Measurements from ENCODE around the gene MRPL44. TPM values are rescaled to one million over a fixed set of nuclear protein-coding genes. Genes with fewer than 3 reads are reported as not detected.

The MRPL44 gene
- total RNA-seq, 2 donors from 2014 or later: 40.8 to 49.4 TPM

DNA sequence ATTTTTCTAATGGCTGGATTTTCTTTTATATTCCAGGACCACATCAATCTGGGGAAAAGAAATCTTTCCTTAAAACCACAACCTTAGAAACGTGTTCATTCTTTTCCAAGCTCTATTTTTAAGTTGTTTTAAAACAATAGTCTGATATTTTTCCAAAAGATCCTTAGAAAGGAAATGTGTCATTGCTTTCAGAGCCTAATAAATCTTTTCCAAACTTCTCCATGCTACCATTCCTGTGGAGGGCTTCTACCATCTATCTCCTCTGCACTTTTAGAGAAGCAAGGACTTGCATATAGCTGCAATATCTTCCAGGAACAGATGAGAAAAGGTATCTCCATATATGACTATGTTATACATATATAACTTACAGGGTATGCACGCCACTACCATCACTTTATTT, 33.3 kb upstream of the MRPL44 start:
- no peak overlapping the region for H3K9ac ChIP-seq (ENCODE audit: low read depth in 2 of 2, low read length in 2 of 2)
- TF ChIP-seq, protein P1, sequence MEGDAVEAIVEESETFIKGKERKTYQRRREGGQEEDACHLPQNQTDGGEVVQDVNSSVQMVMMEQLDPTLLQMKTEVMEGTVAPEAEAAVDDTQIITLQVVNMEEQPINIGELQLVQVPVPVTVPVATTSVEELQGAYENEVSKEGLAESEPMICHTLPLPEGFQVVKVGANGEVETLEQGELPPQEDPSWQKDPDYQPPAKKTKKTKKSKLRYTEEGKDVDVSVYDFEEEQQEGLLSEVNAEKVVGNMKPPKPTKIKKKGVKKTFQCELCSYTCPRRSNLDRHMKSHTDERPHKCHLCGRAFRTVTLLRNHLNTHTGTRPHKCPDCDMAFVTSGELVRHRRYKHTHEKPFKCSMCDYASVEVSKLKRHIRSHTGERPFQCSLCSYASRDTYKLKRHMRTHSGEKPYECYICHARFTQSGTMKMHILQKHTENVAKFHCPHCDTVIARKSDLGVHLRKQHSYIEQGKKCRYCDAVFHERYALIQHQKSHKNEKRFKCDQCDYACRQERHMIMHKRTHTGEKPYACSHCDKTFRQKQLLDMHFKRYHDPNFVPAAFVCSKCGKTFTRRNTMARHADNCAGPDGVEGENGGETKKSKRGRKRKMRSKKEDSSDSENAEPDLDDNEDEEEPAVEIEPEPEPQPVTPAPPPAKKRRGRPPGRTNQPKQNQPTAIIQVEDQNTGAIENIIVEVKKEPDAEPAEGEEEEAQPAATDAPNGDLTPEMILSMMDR (IDR thresholded peaks at IDR 0.05): no peak
- no peak for DNase-seq

DNA sequence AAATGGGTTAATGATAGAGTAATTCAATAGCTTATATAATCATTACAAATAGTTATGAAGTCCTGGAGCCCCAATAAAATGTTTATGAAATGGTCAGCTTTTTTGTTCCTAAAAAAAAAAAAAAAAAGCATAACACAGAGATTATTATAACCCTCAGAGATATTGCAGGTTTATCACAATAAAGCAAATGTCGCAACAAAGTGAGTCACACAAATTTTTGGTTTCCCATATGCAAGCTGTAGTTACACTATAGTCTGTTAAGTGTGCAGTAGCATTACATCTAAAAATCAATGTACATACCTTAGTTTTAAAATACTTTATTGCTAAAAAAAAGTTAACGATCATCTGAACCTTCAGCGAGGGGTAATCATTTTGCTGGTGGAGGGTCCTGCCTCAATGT, 32.2 kb upstream of the MRPL44 start:
- H3K27me3 ChIP-seq: no peaks in the 10 kb centered on the region

More for the DNA sequence above, 33.3 kb upstream of the MRPL44 start:
- Histone ChIP-seq H3K4me3 (no peak overlapping the region), H3K36me3 (no peaks in the 10 kb centered on the region), H3K9me3 (no peaks in the 10 kb centered on the region), H3K4me1 (no peaks in the 10 kb centered on the region), H3K27me3 (no peaks in the 10 kb centered on the region), H3K27ac (no peak overlapping the region)
- intact Hi-C loops (cut with DNase I): no loop called here

DNA sequence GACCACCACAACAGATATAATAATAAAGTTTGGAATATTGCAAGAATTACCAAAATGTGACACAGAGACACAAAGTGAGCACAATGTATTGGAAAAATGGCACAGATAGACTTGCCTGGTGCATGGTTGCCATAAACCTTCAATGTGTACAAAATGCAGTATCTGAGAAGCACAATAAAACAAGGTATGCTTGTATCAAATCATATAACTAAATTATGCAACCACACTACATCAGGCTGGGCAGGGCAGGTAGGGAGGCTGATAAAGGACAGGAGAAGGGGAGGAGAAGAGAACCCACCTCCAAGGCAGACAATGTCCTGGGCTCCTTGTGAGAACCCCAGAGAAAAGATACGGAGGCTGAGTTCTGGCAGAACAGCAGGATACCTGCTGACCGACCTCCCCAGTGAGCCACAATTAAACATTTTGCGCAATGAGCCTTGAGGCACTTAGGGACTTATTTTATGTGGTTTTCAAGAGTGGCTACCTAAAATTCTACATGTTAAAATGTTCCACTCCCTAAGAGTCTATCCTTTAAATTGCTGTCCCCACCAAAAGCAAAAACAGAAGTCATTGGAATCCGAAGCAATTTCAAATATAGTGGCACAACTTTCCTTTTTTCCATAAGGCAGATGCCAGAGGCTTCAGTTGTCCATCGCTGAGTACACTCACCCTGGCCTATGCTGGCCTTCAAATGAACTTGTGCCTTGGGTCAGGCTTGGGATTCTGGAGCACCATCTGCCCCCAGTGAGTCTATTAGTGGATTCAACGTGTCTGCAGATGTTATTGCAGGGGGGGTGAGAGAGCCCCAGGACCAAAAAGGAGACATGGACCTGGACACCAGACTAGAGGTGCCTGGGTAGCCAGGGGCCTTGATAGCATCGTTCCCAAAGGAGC, 28.9 kb upstream of the MRPL44 start:
- DNase-seq: no peak
- intact Hi-C loops (cut with DNase I): no loop called here
- H3K4me3 ChIP-seq: no peak overlapping the region
- no peak overlapping the region for H3K27ac ChIP-seq
- peaks cover 16% of the 10 kb centered on the region for H3K4me1 ChIP-seq
- no peaks in the 10 kb centered on the region for H3K36me3 ChIP-seq
- H3K27me3 ChIP-seq: no peaks in the 10 kb centered on the region
- no peak overlapping the region for H3K9ac ChIP-seq (ENCODE audit: low read depth in 2 of 2, low read length in 2 of 2)
- TF ChIP-seq, protein P1 (IDR thresholded peaks at IDR 0.05): no peak
- no peaks in the 10 kb centered on the region for H3K9me3 ChIP-seq

More for the DNA sequence above, 32.2 kb upstream of the MRPL44 start:
- DNase-seq: no peak
- Histone ChIP-seq H3K9ac (ENCODE audit: low read depth in 2 of 2, low read length in 2 of 2) (no peak overlapping the region), H3K4me1 (peaks cover 9% of the 10 kb centered on the region), H3K27ac (no peak overlapping the region), H3K36me3 (no peaks in the 10 kb centered on the region), H3K4me3 (no peak overlapping the region), H3K9me3 (no peaks in the 10 kb centered on the region)
- TF ChIP-seq, protein P1 (IDR thresholded peaks at IDR 0.05): no peak
- intact Hi-C loops (cut with DNase I): no loop called here

DNA sequence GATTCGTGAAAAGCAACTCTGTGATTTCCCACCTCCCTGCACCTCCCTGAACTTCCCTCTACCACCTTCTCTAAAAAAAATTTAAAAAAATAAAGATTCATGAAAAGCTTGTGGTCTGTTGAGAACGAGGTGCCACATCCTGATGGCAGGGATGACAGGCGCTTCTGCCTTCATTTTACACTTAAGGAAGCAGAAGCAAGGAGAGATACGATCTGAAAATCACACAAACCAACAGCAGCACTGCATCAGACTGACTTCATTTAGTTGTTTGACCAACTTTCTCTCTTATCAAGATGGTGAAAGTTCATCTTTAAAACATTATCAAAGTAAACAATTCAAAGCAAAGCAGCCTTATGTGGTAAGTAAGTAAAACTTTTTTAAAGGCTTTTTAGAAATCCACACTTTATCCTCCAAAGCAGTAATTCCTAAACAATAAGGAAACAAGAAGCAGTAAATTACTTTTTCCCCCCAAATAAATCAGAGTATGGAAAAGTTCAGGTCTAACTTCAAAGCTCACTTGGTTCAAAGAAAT, 27.6 kb upstream of the MRPL44 start:
- no peak overlapping the region for H3K9ac ChIP-seq (ENCODE audit: low read depth in 2 of 2, low read length in 2 of 2)
- H3K27me3 ChIP-seq: no peaks in the 10 kb centered on the region
- TF ChIP-seq, protein P1 (IDR thresholded peaks at IDR 0.05): no peak
- no peak overlapping the region for H3K4me3 ChIP-seq
- intact Hi-C loops (cut with DNase I): no loop called here
- DNase-seq: no peak
- H3K9me3 ChIP-seq: no peaks in the 10 kb centered on the region
- no peaks in the 10 kb centered on the region for H3K36me3 ChIP-seq
- peak overlapping the region; percentile 22 for H3K27ac ChIP-seq
- H3K4me1 ChIP-seq: peaks cover 16% of the 10 kb centered on the region

DNA sequence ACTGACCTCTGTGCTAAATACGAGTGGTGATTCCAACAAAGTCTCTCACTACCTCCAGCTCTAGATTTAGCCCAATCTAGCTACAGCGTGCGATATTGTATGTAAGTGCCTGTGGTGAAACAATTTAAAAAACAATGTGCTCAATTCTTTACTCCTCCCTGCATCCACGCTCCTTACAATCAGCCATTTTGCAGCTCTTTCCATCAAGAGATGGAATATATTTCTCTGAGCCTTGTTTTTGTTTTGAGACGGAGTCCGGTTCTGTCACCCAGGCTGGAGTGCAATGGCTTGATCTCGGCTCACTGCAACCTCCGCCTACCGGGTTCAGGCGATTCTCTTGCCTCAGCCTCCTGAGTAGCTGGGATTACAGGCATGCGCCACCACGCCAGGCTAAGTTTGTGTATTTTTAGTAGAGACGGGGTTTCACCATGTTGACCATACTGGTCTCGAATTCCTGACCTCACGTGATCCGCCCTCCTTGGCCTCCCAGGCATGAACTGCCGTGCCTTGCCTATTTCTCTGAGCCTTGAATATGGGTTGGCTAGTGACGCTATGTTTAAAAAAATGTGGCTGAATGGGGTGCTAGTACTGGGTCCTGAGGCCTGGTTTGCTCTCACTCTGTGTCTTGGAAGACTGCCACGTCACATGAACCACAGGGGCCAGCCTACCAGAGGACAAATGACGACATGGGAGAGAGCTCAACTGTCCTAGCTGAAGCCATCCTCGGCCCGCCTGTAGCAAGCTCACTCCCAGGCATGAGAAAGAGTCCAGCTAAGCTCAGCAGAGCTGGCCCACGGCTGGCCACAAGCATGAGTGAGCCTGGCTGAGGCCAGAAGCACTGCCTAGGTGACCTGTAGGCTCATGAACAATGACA, 26.9 kb upstream of the MRPL44 start:
- Histone ChIP-seq H3K9me3 (no peaks in the 10 kb centered on the region), H3K27ac (peak overlapping the region; percentile 22), H3K4me1 (peaks cover 16% of the 10 kb centered on the region), H3K27me3 (no peaks in the 10 kb centered on the region), H3K9ac (ENCODE audit: low read depth in 2 of 2, low read length in 2 of 2) (no peak overlapping the region), H3K4me3 (no peak overlapping the region), H3K36me3 (no peaks in the 10 kb centered on the region)
- intact Hi-C loops (cut with DNase I): no loop called here
- DNase-seq: peak; percentile 41
- TF ChIP-seq, protein P1 (IDR thresholded peaks at IDR 0.05): no peak
